HepG2 (cell line): ENCODE measurements around the gene NPHP4.

Experiments
- BHLHE40 ChIP-seq: IDR thresholded peaks from 2 replicates; pipeline ENCODE4 v1.6.1; 2011; ENCODE audit warnings: low read length, improper control_type of control experiment
- HOXA7 ChIP-seq: sonication (generic); formaldehyde crosslinking; IDR thresholded peaks from 2 replicates; pipeline ENCODE4 v1.8.1; 2022; ENCODE audit warnings: mild to moderate bottlenecking, missing genetic modification reagents, moderate library complexity
- U2AF2 ChIP-seq: fragments of 200-400 bp; formaldehyde crosslinking; IDR thresholded peaks from 2 replicates; pipeline ENCODE4 v1.6.1; 2017; ENCODE audit warnings: low read depth, mild to moderate bottlenecking, low read length
- ZNF296 ChIP-seq: sonication (generic); formaldehyde crosslinking; conservative IDR thresholded peaks from 2 replicates; pipeline ENCODE4 v1.5.0; 2020; ENCODE audit warnings: mild to moderate bottlenecking, missing genetic modification reagents
- ZNF577 ChIP-seq: sonication (generic); formaldehyde crosslinking; IDR thresholded peaks from 2 replicates; pipeline ENCODE4 v1.4.0; 2020; ENCODE audit warnings: mild to moderate bottlenecking, low read depth, missing genetic modification reagents, borderline replicate concordance

- TF ChIP-seq HOXA7 (CRISPR knock-in tag): no peak
- TF ChIP-seq ZNF296 (CRISPR knock-in tag): no peak
- no peak for TF ChIP-seq BHLHE40
- no peak for TF ChIP-seq ZNF577 (CRISPR knock-in tag)
- no peak for TF ChIP-seq U2AF2
Observed at GRCh38 chr1:5904551-5904950, 87.7 kb downstream of the NPHP4 start.
